Measurements from ENCODE around the gene RNF11.
"Not testable (repeated sequence)": the region's sequence is repeated elsewhere in the genome, so short reads cannot be mapped to it uniquely, and the experiment has no call there.

RNF11 gene

DNA sequence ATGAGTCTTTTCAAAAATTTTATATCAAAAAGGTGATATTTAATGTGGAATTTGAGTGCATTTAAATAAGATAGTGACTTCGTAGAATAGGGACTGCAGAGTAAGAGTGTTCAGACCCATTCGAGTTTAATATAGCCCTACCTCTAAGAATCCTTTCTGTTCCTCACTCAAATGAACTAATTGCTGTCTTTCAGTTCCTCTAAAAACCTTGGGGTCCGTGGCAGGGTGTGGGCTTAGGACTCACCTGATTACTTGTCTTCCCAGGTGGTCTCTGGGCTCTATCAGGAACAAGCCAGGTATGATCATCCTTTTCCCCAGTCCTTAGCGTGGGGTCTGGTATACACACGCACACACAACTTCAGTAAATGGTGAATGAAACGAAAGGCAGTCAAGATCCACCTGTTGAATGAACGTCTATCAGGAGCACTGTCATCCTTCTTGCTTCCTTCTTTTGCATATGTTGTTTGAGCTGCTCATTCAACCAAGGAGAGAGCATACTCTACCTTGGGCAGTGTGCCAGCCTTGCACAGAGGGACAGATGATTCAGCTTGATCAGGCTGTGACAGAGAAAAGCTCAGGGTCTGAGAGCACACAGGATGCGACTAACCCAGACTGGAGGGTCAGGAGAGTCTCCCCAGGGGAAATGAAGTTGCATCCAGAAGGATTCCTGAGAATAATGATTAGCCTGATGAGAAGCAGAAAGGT, 1.2 kb upstream of the RNF11 start:
- Mint-ChIP-seq H3K4me3 (peak overlapping the region; percentile 84 to 94), H3K27ac (peak overlapping the region in 1 of 2 donors; percentile 90), H3K9me3 (no peaks in the 10 kb centered on the region), H3K27me3 (no peaks in the 10 kb centered on the region), H3K36me3 (ENCODE audit: insufficient read depth) (no peaks in the 10 kb centered on the region), H3K4me1 (ENCODE audit: low read depth in 2 of 2) (peaks cover 16 to 18% of the 10 kb centered on the region in 2 donors)
- peak in 2 of 3 experiments; percentile 11 to 17 for DNase-seq
- no peak for ATAC-seq (replicated peaks)

DNA sequence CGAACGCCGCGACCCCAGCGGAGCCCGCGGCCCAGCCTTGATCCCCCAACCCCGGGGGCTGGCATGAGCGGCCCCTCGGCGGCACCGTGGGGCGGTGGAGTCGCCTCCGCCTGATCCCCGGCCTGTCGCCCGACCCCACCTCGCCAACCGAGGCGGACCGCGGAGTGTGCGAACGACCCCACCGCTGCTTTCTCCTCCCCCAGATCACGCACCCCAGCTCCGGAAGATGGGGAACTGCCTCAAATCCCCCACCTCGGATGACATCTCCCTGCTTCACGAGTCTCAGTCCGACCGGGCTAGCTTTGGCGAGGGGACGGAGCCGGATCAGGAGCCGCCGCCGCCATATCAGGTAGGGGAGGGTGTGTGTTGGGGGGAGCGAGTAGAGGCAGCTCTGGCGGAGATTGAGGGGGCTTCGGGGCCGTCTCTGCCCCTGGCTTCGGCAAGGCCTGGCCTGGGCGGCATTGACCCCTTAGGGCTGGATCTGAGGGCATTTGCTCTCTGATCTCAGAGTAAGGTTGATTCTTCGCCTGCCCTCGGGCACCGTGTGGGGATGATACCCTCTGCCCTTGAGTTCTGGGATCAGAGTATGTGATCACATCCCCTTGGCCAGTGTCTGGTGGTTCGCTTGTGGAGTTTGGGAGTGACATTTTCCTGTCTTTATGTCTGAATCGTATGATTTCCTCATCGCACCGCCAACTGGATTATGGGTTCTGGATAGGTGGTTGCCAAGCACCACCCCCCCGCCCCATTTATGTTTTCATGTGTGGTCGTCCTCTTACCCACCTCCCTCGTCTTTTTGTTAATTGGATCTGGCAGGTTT, 668 bp downstream of the RNF11 start:
- no peaks in the 10 kb centered on the region for H3K27me3 Mint-ChIP-seq
- DNase-seq, result peak; percentile 27 to 41 (median 39)
- peaks cover 30 to 35% of the 10 kb centered on the region in 2 donors for H3K4me1 Mint-ChIP-seq (ENCODE audit: low read depth in 2 of 2)
- no peak overlapping the region for H3K4me3 Mint-ChIP-seq
- H3K27ac Mint-ChIP-seq, result no peak overlapping the region
- H3K36me3 Mint-ChIP-seq (ENCODE audit: insufficient read depth), result no peaks in the 10 kb centered on the region
- no peaks in the 10 kb centered on the region for H3K9me3 Mint-ChIP-seq
- peak; percentile 26 for ATAC-seq (replicated peaks)

DNA sequence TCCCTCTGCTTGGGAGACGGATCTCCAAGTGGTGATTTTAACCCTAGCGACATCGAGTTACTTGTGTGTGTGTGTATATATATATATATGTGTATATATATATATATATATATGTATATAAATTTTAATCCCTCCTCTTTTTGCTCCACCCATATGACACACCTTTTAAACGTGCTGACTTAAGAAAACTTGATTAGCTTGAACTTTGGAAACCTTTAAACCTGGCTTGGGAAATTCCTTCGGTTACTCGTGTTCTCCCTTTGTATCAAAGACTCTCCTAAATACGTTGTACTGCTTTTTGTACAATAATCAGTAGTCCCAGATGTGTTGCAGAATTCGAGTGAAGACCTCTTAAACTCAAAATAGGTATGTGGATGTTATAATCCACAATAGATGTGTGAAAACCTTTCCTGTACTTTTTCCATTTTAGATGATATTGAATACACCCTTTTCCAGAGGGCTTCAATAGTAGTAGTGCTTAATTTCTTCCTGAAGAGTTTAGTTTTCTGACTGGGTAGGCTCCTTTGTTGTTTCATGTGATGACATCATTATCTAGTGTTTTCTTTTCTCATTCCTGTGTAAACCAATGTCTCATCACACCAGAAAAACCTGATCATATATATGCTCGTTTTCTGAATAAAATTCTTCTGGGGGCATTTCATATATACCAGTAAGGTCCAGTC, 1.4 kb downstream of the RNF11 start:
- ATAC-seq (replicated peaks) (no peak), DNase-seq (no peak)
- Mint-ChIP-seq H3K4me1 (ENCODE audit: low read depth in 2 of 2) (peaks cover 30 to 36% of the 10 kb centered on the region in 2 donors), H3K27ac (no peak overlapping the region), H3K36me3 (ENCODE audit: insufficient read depth) (no peaks in the 10 kb centered on the region), H3K9me3 (no peaks in the 10 kb centered on the region), H3K4me3 (no peak overlapping the region), H3K27me3 (no peaks in the 10 kb centered on the region)

DNA sequence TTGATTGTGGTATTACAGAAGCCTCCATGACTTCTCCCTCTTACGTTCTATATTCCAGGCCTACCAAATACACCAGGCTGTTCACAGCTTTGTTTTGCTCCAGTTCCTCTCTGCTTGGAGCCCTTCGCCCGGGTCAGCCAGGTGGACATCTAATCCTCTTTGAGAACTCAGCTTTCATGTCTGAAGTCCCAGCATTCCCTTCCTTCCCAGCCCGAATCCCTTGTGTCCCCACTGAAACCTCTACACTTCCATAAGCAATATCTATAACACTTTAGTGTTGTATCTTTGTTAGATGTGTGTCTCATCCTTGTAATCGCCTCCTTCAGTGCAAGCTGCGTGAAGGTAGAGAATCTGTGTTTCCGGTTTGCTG, 1.9 kb downstream of the RNF11 start:
- no peaks in the 10 kb centered on the region for H3K36me3 Mint-ChIP-seq (ENCODE audit: insufficient read depth)
- DNase-seq (no peak), ATAC-seq (replicated peaks) (no peak)
- no peak overlapping the region for H3K4me3 Mint-ChIP-seq
- H3K27me3 Mint-ChIP-seq, result no peaks in the 10 kb centered on the region
- peaks cover 32 to 39% of the 10 kb centered on the region in 2 donors for H3K4me1 Mint-ChIP-seq (ENCODE audit: low read depth in 2 of 2)
- no peak overlapping the region for H3K27ac Mint-ChIP-seq
- no peaks in the 10 kb centered on the region for H3K9me3 Mint-ChIP-seq

DNA sequence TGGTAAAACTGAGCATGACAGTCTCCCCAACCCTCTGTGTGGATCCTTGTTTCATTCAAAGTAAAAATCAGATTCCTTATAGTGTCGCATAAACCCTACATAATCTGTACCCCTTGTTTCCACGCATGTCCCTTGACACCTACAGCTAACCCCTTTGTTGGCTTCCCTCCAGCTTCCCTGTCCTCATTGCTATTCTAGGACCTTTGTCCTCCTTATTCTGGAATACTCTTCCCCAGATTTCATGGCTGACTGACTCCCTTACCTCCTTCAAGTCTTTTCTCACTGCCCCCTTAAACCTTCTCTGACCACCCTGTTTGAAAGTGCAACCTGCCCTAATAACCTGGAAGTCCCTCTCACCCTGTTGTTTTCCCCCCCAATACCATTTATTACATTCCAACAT, 4.0 kb downstream of the RNF11 start:
- DNase-seq, result no peak
- Mint-ChIP-seq H3K4me1 (ENCODE audit: low read depth in 2 of 2) (peaks cover 32 to 40% of the 10 kb centered on the region in 2 donors), H3K27ac (peak overlapping the region in 1 of 2 donors; percentile 39), H3K9me3 (no peaks in the 10 kb centered on the region), H3K27me3 (no peaks in the 10 kb centered on the region), H3K4me3 (peak overlapping the region in 1 of 2 donors; percentile 51), H3K36me3 (ENCODE audit: insufficient read depth) (no peaks in the 10 kb centered on the region)
- no peak for ATAC-seq (replicated peaks)

DNA sequence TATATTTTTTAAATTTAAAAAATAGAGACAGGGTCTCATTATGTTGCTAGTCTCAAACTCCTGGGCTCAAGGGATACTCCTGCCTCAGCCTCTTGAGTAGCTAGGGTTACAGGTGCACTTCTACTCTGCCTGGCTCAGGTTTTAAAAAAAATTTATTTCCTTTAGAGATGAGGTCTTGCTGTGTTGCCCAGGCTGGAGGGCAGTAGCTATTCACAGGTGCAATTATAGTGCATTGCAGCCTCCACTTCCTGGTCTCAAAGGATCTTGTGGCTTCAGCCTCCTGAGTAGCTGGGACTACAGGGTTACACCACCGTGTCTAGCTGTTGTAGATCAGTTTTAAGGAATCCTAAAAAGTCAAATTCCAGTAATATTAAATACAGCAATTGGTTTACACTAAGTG, 5.0 kb downstream of the RNF11 start:
- Mint-ChIP-seq H3K27me3 (no peaks in the 10 kb centered on the region), H3K9me3 (no peaks in the 10 kb centered on the region), H3K27ac (peak overlapping the region in 1 of 2 donors; percentile 63), H3K4me1 (ENCODE audit: low read depth in 2 of 2) (peaks cover 26 to 35% of the 10 kb centered on the region in 2 donors), H3K4me3 (no peak overlapping the region), H3K36me3 (ENCODE audit: insufficient read depth) (no peaks in the 10 kb centered on the region)
- ATAC-seq (replicated peaks), result no peak
- DNase-seq, result no peak

DNA sequence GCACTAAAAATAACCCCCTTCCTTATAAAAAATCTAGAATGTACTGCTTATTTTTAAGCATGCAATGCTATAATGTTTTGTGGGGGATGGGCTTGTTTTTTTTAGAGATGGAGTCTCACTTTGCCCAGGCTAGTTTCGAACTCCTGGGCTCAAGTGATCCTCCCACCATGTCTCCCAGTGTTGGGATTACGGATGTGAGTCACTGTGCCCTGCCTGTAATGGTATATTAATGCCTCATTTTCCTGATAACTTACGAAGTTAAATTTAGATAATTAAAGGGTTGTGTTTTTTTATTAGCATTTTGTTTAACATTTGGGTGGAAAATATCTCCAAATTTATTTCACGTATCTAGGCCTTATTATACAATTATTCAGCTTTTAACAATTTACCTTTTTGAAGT, 6.5 kb downstream of the RNF11 start:
- Mint-ChIP-seq H3K36me3 (ENCODE audit: insufficient read depth) (peaks cover 5% of the 10 kb centered on the region), H3K4me1 (ENCODE audit: low read depth in 2 of 2) (peaks cover 33 to 39% of the 10 kb centered on the region in 2 donors), H3K4me3 (no peak overlapping the region), H3K27ac (no peak overlapping the region), H3K27me3 (no peaks in the 10 kb centered on the region), H3K9me3 (no peaks in the 10 kb centered on the region)
- DNase-seq (no peak), ATAC-seq (replicated peaks) (no peak)

DNA sequence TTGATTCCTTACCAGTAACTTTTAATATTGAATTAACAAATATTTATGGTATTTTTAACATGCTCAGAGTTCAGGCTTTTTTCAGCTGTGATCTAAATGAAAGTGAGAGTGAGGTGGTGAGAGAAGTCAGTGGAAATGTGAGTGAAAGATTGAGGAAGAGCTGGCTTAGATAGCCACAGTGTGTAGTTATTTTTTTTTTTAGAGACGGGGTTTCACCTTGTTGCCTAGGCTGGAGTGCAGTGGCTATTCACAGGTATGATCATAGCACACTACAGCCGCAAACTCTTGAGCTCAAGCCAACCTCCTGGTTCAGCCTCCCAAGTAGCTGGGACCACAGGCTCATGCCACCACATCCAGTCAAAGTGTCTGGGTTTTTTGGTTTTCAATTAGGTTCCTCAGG, 10.9 kb downstream of the RNF11 start:
- H3K27me3 Mint-ChIP-seq, result no peaks in the 10 kb centered on the region
- no peaks in the 10 kb centered on the region for H3K9me3 Mint-ChIP-seq
- ATAC-seq (replicated peaks) (no peak), DNase-seq (no peak)
- H3K36me3 Mint-ChIP-seq (ENCODE audit: insufficient read depth), result peaks cover 9% of the 10 kb centered on the region
- peaks cover 20 to 41% of the 10 kb centered on the region in 2 donors for H3K4me1 Mint-ChIP-seq (ENCODE audit: low read depth in 2 of 2)
- H3K4me3 Mint-ChIP-seq, result no peak overlapping the region
- no peak overlapping the region for H3K27ac Mint-ChIP-seq

DNA sequence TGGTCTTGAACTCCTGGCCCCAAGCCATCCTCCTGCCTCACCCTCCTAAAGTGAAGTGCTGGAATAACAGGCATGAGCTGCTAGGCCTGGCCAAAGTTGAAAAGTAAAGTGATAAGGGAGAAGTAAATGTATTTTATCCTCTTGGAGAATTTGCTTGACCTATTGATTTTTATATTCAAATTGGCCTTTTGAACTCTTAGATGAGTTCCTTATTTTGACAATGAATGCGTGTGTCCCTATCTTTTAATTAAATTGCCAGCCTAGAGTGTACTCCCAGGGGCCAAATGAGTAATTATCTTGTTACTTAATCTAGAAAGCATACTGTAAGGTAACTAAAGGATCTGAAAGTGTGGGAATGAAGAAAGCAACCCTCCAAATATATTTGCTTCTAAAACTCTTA, 11.4 kb downstream of the RNF11 start:
- no peak overlapping the region for H3K4me3 Mint-ChIP-seq
- DNase-seq, result no peak
- H3K27ac Mint-ChIP-seq, result no peak overlapping the region
- no peak for ATAC-seq (replicated peaks)
- H3K9me3 Mint-ChIP-seq, result no peaks in the 10 kb centered on the region
- H3K27me3 Mint-ChIP-seq, result no peaks in the 10 kb centered on the region
- peaks cover 21 to 45% of the 10 kb centered on the region in 2 donors for H3K4me1 Mint-ChIP-seq (ENCODE audit: low read depth in 2 of 2)
- H3K36me3 Mint-ChIP-seq (ENCODE audit: insufficient read depth), result peaks cover 12% of the 10 kb centered on the region

DNA sequence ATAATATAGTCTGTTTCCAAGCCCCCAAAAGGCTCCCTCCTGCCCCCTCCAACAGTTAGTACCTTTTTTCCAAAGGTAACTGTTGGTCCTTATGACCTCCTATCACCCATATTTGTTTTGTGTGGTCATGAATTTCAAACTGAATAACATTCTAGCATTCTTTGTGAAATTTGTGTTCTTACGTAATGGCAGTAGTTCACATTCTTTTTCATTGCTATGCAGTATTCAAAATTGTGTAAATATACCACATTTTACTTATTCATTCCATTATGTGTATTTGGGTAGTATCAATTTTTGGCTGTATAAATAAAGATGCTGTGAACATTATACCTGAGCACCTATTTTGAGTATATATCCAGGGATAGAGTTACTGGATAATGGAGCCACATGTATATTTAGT, 13.4 kb downstream of the RNF11 start:
- no peaks in the 10 kb centered on the region for H3K27me3 Mint-ChIP-seq
- DNase-seq (no peak), ATAC-seq (replicated peaks) (no peak)
- H3K4me1 Mint-ChIP-seq (ENCODE audit: low read depth in 2 of 2), result peaks cover 22 to 42% of the 10 kb centered on the region in 2 donors
- no peaks in the 10 kb centered on the region for H3K9me3 Mint-ChIP-seq
- H3K4me3 Mint-ChIP-seq, result no peak overlapping the region
- H3K27ac Mint-ChIP-seq, result no peak overlapping the region
- H3K36me3 Mint-ChIP-seq (ENCODE audit: insufficient read depth), result peaks cover 14% of the 10 kb centered on the region

DNA sequence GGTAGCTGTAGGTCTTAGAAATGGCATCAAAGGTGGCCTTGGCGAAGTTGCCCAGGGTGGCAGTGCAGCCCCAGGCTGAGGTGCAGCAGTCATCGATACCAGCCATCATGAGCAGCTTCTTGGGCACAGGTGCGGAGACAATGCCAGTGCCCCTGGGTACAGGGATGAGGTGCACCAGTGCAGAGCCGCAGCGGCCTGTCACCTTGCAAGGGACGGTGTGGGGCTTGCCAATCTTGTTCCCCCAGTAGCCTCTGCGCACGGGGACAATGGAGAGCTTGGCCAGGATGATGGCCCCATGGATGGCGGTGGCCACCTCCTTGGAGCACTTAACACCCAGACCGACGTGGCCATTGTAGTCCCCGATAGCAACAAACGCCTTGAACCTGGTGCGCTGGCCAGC, 14.7 kb downstream of the RNF11 start:
- not testable (repeated sequence) for H3K9me3 Mint-ChIP-seq; H3K27me3 Mint-ChIP-seq; H3K4me3 Mint-ChIP-seq; DNase-seq; H3K27ac Mint-ChIP-seq; ATAC-seq (replicated peaks)
- peaks cover 14% of the 10 kb centered on the region for H3K36me3 Mint-ChIP-seq (ENCODE audit: insufficient read depth)
- peaks cover 25 to 40% of the 10 kb centered on the region in 2 donors for H3K4me1 Mint-ChIP-seq (ENCODE audit: low read depth in 2 of 2)

DNA sequence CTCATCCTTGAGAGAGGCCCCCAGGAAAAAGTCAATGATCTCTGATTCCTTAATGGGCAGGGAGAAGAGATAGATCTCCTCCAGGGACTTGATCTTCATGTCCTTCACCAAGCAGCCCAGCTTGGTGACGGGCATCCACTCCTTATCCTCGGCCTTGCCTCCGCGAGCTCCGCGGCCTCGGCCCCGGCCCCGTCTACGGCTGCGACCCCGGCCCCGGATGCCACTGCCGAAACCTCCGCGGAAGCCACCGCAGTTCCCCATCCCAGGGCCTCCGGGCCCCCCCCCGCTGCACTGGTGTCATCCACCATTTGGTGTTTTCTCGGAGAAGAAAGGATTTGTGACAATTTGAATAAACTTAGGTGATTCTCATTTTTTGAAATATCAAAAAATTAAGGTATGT, 15.1 kb downstream of the RNF11 start:
- Mint-ChIP-seq H3K4me1 (ENCODE audit: low read depth in 2 of 2) (peaks cover 25 to 41% of the 10 kb centered on the region in 2 donors), H3K36me3 (ENCODE audit: insufficient read depth) (peaks cover 14% of the 10 kb centered on the region)
- DNase-seq; H3K27ac Mint-ChIP-seq; H3K9me3 Mint-ChIP-seq; H3K4me3 Mint-ChIP-seq; ATAC-seq (replicated peaks); H3K27me3 Mint-ChIP-seq: not testable (repeated sequence)

DNA sequence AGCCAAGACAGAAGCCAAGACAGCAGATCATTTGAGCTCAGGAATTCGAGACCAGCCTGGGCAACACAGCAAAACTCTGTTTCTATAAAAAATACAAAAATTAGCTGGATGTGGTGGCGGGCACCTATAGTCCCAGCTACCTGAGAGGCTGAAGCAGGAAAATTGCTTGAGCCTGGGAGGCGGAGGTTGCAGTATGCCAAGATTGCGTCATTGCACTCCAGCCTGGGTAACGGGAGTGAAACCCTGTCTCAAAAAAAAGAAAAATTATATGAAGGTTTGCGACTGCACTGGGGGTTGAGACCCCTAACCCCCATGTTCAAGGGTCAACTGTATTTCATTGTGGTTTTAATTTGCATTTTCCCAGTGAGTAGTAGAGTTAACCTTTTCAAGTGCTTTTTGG, 16.3 kb downstream of the RNF11 start:
- no peaks in the 10 kb centered on the region for H3K27me3 Mint-ChIP-seq
- peaks cover 19 to 39% of the 10 kb centered on the region in 2 donors for H3K4me1 Mint-ChIP-seq (ENCODE audit: low read depth in 2 of 2)
- H3K36me3 Mint-ChIP-seq (ENCODE audit: insufficient read depth), result peaks cover 11% of the 10 kb centered on the region
- H3K4me3 Mint-ChIP-seq, result peak overlapping the region in 1 of 2 donors; percentile 23
- H3K9me3 Mint-ChIP-seq, result no peaks in the 10 kb centered on the region
- peak overlapping the region in 1 of 2 donors; percentile 51 for H3K27ac Mint-ChIP-seq
- DNase-seq (no peak), ATAC-seq (replicated peaks) (no peak)

All from effector memory CD8-positive, alpha-beta T cell (primary cell).